H1 (cell line): ENCODE data around the gene SAE1. TPM values are rescaled to one million over a fixed set of nuclear protein-coding genes. Genes with fewer than 3 reads are reported as not detected.

Experiments
- CBX8 ChIP-seq: fragments of 300-800, 300-1000 bp; sonication (generic); IDR thresholded peaks from 2 replicates; pipeline ENCODE4 v1.7.1; 2016; ENCODE audit warnings: low read depth, low read length, borderline replicate concordance
- CHD1 ChIP-seq: IDR thresholded peaks from 2 replicates; pipeline ENCODE4 v1.6.1; 2012; ENCODE audit warnings: low read depth, low read length, improper control_type of control experiment
- EZH2 ChIP-seq: fragments of 200-600 bp; sonication (generic); IDR thresholded peaks from 2 replicates; pipeline ENCODE4 v1.7.1; 2012; ENCODE audit warnings: low read depth, mild to moderate bottlenecking, moderate library complexity, low read length, inconsistent platforms; ENCODE audit not compliant: severe bottlenecking
- GABPA ChIP-seq: IDR thresholded peaks from 2 replicates; pipeline ENCODE4 v1.6.1; 2011; ENCODE audit warnings: mild to moderate bottlenecking, low read length, moderate library complexity, borderline replicate concordance; ENCODE audit not compliant: insufficient read depth
- GTF2F1 ChIP-seq: IDR thresholded peaks from 2 replicates; pipeline ENCODE4 v1.6.1; 2012; ENCODE audit warnings: low read depth, low read length, improper control_type of control experiment, borderline replicate concordance
- SIN3A ChIP-seq, 2 experiments: IDR thresholded peaks in 1 of 2; conservative IDR thresholded peaks in 1 of 2; 2 replicates each; pipeline ENCODE4 v1.6.1; 2011 to 2012; ENCODE audit warnings: low read length in 2 of 2, improper control_type of control experiment in 1 of 2, low read depth in 1 of 2, mild to moderate bottlenecking in 1 of 2
- SIRT6 ChIP-seq: IDR thresholded peaks from one replicate; pipeline ENCODE4 v1.7.1; 2012; ENCODE audit warnings: low read length, inconsistent platforms
- SIX5 ChIP-seq: IDR thresholded peaks from 2 replicates; pipeline ENCODE4 v1.6.1; 2011; ENCODE audit warnings: mild to moderate bottlenecking, low read depth, low read length
- polyA plus RNA-seq, 7 experiments: library from polyadenylated mRNA; depleted of rRNA in 3 of 7; stranded (reverse) in 5 of 7; unstranded in 2 of 7; fragments of >200 nt in 5 of 7; fragments of 200-250 nt in 2 of 7; gene quantifications; 1 replicate in 5 of 7; 2 replicates in 1 of 7; 4 replicates in 1 of 7; pipeline versions ENCODE4 v1.2.1 to v1.2.3, GENCODE V29; 2011 to 2013; ENCODE audit warnings: missing spikeins in 2 of 7, mixed read lengths in 2 of 7
- total RNA-seq: library from RNA; stranded (reverse); fragmentation: NEBNext Ultra II Directional; extraction: Animal tissue kit (Norgen Biotek cat#: 25700); gene quantifications from 2 replicates; pipeline ENCODE4 v1.2.1, GENCODE V29; 2021
- TF ChIP-seq, protein P1 (sequence below), 3 experiments: IDR thresholded peaks; 1 replicate in 2 of 3; 2 replicates in 1 of 3; pipeline versions ENCODE4 v1.5.1 to v1.6.1; 2011; ENCODE audit warnings: low read length in 3 of 3, mild to moderate bottlenecking in 3 of 3, inconsistent platforms in 2 of 3, low read depth in 1 of 3, moderate library complexity in 1 of 3; ENCODE audit not compliant: insufficient read depth in 1 of 3; ENCODE audit errors: control extremely low read depth in 1 of 3

Gene SAE1
- total and polyA plus RNA-seq, 2 of the 8 experiments (the other 6 are each of a cell fraction or from before 2014, with no cell fraction given): 213 to 268 TPM

DNA sequence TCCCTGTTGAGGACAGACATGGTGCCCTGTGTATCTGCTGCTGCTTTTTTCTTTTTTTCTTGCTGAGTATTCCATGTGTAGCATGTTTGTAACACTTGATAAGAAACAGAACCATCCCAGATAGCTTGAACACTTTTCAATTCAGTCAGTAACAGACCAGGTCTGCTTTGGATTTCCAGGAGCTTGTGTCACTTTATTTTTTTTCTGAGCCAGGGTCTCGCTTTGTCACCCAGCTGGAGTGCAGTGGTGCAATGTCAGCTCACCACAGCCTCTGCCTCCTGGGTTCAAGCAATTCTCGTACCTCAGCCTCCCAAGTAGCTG, 56.7 kb downstream of the SAE1 start (continued):
- TF ChIP-seq, protein P1, sequence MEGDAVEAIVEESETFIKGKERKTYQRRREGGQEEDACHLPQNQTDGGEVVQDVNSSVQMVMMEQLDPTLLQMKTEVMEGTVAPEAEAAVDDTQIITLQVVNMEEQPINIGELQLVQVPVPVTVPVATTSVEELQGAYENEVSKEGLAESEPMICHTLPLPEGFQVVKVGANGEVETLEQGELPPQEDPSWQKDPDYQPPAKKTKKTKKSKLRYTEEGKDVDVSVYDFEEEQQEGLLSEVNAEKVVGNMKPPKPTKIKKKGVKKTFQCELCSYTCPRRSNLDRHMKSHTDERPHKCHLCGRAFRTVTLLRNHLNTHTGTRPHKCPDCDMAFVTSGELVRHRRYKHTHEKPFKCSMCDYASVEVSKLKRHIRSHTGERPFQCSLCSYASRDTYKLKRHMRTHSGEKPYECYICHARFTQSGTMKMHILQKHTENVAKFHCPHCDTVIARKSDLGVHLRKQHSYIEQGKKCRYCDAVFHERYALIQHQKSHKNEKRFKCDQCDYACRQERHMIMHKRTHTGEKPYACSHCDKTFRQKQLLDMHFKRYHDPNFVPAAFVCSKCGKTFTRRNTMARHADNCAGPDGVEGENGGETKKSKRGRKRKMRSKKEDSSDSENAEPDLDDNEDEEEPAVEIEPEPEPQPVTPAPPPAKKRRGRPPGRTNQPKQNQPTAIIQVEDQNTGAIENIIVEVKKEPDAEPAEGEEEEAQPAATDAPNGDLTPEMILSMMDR (IDR thresholded peaks at IDR 0.05; ENCODE audit: control extremely low read depth in 1 of 3, insufficient read depth in 1 of 3, low read depth in 1 of 3, low read length in 3 of 3): no peak
- TF ChIP-seq CBX8 (no peak), SIX5 (no peak), SIN3A (conservative IDR thresholded peaks at IDR 0.05 in 1 of 2, IDR thresholded peaks at IDR 0.05 in 1 of 2; ENCODE audit: low read depth in 1 of 2, low read length in 2 of 2) (no peak), EZH2 (no peak), SIRT6 (no peak), GABPA (no peak), GTF2F1 (no peak), CHD1 (no peak)
- TF ChIP-seq, all 59 proteins: peak for 0
